ENCODE results near the gene SEMA4C. TPM values are rescaled to one million over a fixed set of nuclear protein-coding genes. Genes with fewer than 3 reads are reported as not detected.

The SEMA4C gene
- total and polyA plus RNA-seq, 9 of the 15 experiments (the other 6 are each of a cell fraction or from before 2014, with no cell fraction given) = 0.32 to 59.7 (median 23.9) TPM

DNA sequence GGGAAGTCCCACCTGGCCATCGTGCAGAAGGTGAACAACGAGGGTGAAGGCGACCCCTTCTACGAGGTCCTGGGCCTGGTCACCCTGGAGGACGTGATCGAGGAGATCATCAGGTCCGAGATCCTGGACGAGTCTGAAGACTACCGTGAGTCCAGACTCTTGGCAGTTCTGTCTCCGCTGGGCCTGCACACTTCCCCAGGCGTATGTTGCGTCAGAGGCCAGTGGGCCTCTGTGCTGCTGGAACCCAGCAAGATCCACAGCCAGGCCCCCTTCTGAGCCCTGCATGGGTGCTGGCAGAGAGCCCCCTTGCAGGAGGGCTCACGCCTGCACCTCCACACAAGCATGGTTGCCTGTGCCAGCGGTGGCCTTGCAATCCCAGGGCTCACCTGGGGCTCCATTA is 44.8 kb downstream of the SEMA4C start:
- intact Hi-C loops (cut with micrococcal nuclease) (no loop called here), in situ Hi-C loops (cut with MboI) (no loop called here)
- WGBS (ENCODE audit: insufficient coverage, low coverage, missing lambda C conversion rate) = 87% methylated on average over 10 of the region's 14 CpGs
- CTCF ChIA-PET (ENCODE audit: low intra/inter-chr PET ratio) = no interaction called here
- peaks cover 4% of the 10 kb centered on the region for H3K9me1 ChIP-seq (ENCODE audit: control insufficient read depth, insufficient read depth, low read length)
- H3K4me3 ChIP-seq = no peak overlapping the region
- POLR2A ChIA-PET = interaction anchor here (0.6 to 1.9 kb wide), 2 partner anchors 9 to 163 kb away, joined by 3 to 8 read pairs; no protein-coding TSS in a partner anchor
- no peak for FAIRE-seq
- peaks cover 21% of the 10 kb centered on the region for H3K79me2 ChIP-seq (ENCODE audit: control insufficient read depth, insufficient read depth, low read length)
- no peaks in the 10 kb centered on the region for H3K27me3 ChIP-seq (ENCODE audit: control insufficient read depth in 2 of 2, insufficient read depth in 2 of 2, low read length in 2 of 2)
- H4K20me1 ChIP-seq (replicated peaks; ENCODE audit: control insufficient read depth, insufficient read depth, low read length) = peaks cover 23% of the 10 kb centered on the region
- peaks cover 6 to 12% of the 10 kb centered on the region in 2 experiments; a peak in 4 of 5 replicates for H3K4me1 ChIP-seq (replicated peaks in 1 of 2; ENCODE audit: control insufficient read depth in 2 of 2, insufficient read depth in 2 of 2, low read length in 2 of 2)
- ATAC-seq = no peak
- peak overlapping the region in 1 of 2 experiments; percentile 68; a peak in 1 of 4 replicates for H3K9ac ChIP-seq (ENCODE audit: insufficient read depth in 1 of 2, low read depth in 2 of 2, low read length in 2 of 2)
- peaks cover 79% of the 10 kb centered on the region for H3K36me3 ChIP-seq (ENCODE audit: control insufficient read depth, insufficient read depth, low read length)
- no peak overlapping the region for H3K4me2 ChIP-seq (ENCODE audit: insufficient read depth, low read length)
- H2AFZ ChIP-seq (ENCODE audit: low read depth, low read length) = no peak overlapping the region
- TF ChIP-seq, protein P1, sequence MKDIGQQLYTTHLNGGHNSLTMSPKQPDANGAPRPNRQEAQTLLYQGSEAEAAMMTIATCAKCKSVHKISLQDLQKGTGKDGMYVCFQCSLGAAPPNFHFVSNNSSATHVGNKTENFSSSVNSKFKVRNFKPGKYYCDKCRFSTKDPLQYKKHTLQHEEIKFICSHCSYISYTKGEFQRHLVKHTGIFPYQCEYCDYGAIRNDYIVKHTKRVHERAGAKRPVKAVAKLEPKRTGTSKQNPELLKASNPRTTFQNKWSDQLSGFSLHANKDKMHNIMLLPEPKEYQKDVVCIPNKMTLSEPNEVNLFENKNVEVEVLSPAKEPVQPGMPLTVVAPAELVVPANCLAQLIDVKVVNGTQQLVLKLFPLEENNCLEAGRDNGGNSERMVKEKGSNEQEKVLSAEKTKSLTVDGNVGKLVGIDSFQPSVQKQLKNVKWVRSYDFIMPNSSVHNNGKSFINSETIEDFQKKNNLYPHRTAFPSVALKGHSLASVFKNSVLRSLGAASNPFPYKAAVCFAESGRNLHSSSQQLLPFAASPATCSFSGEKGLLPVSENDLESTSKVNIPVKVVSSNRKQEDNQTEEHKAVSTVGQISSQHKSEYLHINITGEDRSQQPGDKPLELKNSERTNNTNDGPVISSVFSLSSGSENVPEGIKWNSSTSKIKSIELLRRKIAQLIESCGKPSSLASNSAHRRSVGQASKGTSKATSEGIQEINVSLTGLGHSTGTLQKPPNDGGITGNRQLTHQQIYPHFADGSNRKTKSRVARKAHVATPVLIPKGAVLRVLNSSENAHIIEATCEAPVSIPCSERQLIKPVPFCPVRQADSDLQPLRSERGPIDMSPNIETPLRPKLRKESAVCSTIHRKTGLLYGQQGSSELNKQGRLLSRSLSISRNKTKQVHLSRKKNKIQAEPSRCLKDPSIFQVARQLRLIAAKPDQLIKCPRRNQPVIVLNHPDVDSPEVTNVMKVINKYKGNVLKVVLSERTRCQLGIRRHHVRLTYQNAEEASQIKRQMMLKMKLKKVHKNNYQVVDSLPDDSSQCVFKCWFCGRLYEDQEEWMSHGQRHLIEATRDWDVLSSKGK (CRISPR knock-in tag; IDR thresholded peaks at IDR 0.05) = no peak
- TF ChIP-seq FOXA3 (CRISPR knock-in tag; conservative IDR thresholded peaks at IDR 0.05 in 1 of 2, IDR thresholded peaks at IDR 0.05 in 1 of 2) (no peak), ZFP36 (IDR thresholded peaks at IDR 0.05; ENCODE audit: low read depth, low read length, partially characterized antibody) (no peak), PHF21A (IDR thresholded peaks at IDR 0.05; ENCODE audit: borderline replicate concordance, low read depth) (no peak), PPARD (CRISPR knock-in tag; IDR thresholded peaks at IDR 0.05) (no peak), HDAC6 (IDR thresholded peaks at IDR 0.05; ENCODE audit: low read depth, low read length) (no peak)
- TF ChIP-seq, protein P2, sequence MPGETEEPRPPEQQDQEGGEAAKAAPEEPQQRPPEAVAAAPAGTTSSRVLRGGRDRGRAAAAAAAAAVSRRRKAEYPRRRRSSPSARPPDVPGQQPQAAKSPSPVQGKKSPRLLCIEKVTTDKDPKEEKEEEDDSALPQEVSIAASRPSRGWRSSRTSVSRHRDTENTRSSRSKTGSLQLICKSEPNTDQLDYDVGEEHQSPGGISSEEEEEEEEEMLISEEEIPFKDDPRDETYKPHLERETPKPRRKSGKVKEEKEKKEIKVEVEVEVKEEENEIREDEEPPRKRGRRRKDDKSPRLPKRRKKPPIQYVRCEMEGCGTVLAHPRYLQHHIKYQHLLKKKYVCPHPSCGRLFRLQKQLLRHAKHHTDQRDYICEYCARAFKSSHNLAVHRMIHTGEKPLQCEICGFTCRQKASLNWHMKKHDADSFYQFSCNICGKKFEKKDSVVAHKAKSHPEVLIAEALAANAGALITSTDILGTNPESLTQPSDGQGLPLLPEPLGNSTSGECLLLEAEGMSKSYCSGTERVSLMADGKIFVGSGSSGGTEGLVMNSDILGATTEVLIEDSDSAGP (CRISPR knock-in tag; IDR thresholded peaks at IDR 0.05) = no peak
- DNase-seq (ENCODE audit: extremely low read depth in 1 of 4, low spot score in 3 of 4) = no peak
- no TSS peak for BruUV-seq (replicated peaks)
- H3K9me3 ChIP-seq (replicated peaks; ENCODE audit: control insufficient read depth, insufficient read depth, low read depth, low read length) = no peaks in the 10 kb centered on the region
- H3K27ac ChIP-seq (ENCODE audit: extremely low read depth, low read depth, low read length) = no peak overlapping the region
